ENCODE results near the gene ATP11C.

DNA sequence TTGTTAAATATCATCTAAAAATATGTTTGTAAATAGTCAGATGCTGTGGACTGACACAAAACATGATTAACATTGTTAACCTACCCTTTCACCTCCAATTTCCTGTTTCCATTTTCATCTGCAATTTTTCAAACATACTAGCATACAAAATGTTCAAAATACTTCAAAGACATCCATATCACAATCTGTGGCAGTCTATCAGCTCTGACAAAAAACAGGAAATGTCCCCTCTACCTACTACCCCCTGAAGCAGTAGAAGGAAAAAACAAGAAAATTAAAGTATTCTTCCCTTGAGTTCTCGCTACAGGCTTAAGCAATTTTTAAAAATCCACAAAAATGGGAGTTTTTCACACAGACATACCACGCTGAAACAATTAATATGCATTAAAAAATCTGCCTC, 116.6 kb downstream of the ATP11C start:
- no peak for TF ChIP-seq CEBPB (IDR thresholded peaks at IDR 0.05; ENCODE audit: borderline replicate concordance in 1 of 2, low read depth in 2 of 2, low read length in 2 of 2)
- TF ChIP-seq ASH2L (IDR thresholded peaks at IDR 0.05; ENCODE audit: borderline replicate concordance, low read depth), result no peak
- TF ChIP-seq POLR2A (IDR thresholded peaks at IDR 0.05; ENCODE audit: low read depth, low read length), result no peak
- TF ChIP-seq SMC3 (IDR thresholded peaks at IDR 0.05; ENCODE audit: borderline replicate concordance, low read length), result no peak
- TF ChIP-seq, protein P1, sequence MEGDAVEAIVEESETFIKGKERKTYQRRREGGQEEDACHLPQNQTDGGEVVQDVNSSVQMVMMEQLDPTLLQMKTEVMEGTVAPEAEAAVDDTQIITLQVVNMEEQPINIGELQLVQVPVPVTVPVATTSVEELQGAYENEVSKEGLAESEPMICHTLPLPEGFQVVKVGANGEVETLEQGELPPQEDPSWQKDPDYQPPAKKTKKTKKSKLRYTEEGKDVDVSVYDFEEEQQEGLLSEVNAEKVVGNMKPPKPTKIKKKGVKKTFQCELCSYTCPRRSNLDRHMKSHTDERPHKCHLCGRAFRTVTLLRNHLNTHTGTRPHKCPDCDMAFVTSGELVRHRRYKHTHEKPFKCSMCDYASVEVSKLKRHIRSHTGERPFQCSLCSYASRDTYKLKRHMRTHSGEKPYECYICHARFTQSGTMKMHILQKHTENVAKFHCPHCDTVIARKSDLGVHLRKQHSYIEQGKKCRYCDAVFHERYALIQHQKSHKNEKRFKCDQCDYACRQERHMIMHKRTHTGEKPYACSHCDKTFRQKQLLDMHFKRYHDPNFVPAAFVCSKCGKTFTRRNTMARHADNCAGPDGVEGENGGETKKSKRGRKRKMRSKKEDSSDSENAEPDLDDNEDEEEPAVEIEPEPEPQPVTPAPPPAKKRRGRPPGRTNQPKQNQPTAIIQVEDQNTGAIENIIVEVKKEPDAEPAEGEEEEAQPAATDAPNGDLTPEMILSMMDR (IDR thresholded peaks at IDR 0.05 in 2 of 3, conservative IDR thresholded peaks at IDR 0.05 in 1 of 3; ENCODE audit: control insufficient read depth in 2 of 3, extremely low read depth in 1 of 3, insufficient read depth in 1 of 3, low read depth in 3 of 3, low read length in 3 of 3), result no peak
- TF ChIP-seq BMI1 (IDR thresholded peaks at IDR 0.05; ENCODE audit: borderline replicate concordance), result no peak
- no peak for TF ChIP-seq SP1 (IDR thresholded peaks at IDR 0.05; ENCODE audit: low read depth, low read length)
- TF ChIP-seq EZH2 (IDR thresholded peaks at IDR 0.05; ENCODE audit: borderline replicate concordance, control insufficient read depth, low read depth, low read length), result no peak
- TF ChIP-seq, protein P2, sequence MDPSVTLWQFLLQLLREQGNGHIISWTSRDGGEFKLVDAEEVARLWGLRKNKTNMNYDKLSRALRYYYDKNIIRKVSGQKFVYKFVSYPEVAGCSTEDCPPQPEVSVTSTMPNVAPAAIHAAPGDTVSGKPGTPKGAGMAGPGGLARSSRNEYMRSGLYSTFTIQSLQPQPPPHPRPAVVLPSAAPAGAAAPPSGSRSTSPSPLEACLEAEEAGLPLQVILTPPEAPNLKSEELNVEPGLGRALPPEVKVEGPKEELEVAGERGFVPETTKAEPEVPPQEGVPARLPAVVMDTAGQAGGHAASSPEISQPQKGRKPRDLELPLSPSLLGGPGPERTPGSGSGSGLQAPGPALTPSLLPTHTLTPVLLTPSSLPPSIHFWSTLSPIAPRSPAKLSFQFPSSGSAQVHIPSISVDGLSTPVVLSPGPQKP (IDR thresholded peaks at IDR 0.05; ENCODE audit: low read depth, low read length), result no peak
- no peak for TF ChIP-seq EP300 (IDR thresholded peaks at IDR 0.05; ENCODE audit: borderline replicate concordance in 1 of 2, control insufficient read depth in 1 of 2, low read depth in 2 of 2, low read length in 2 of 2)
